GM23338 (cell line): ENCODE data around the gene SORCS2. TPM values are rescaled to one million over a fixed set of nuclear protein-coding genes. Genes with fewer than 3 reads are reported as not detected.

Experiments used
- ATAC-seq: fragments of 200-7000 bp; cut with Tn5 transposase; 3 replicates; pipeline ENCODE4 v1.9.1; 2020
- DNase-seq: peaks from one replicate; pipeline ENCODE4 v3.0.0-alpha.2; 2015; ENCODE audit warnings: low spot score
- H2AFZ ChIP-seq: fragments of 200-600 bp; sonication (generic); 2 replicates; pipeline ENCODE4 v1.8.0; 2016; ENCODE audit warnings: antibody characterized with exemption, mild to moderate bottlenecking, moderate library complexity
- H3F3A ChIP-seq: fragments of 200-600 bp; sonication (generic); replicated peaks from 2 replicates; pipeline ENCODE4 v1.8.0; 2017; ENCODE audit warnings: antibody characterized with exemption, mixed run types, low read depth
- H3K27ac ChIP-seq: fragments of 200-600 bp; sonication (generic); 2 replicates; pipeline ENCODE4 v1.6.1; 2016; ENCODE audit warnings: low read depth
- H3K27me3 ChIP-seq: fragments of 200-600 bp; sonication (generic); 2 replicates; pipeline ENCODE4 v1.8.0; 2016; ENCODE audit warnings: mild to moderate bottlenecking, mixed run types, moderate library complexity; ENCODE audit not compliant: insufficient read depth
- H3K36me3 ChIP-seq: fragments of 200-600 bp; sonication (generic); 2 replicates; pipeline ENCODE4 v1.8.0; 2016; ENCODE audit warnings: mild to moderate bottlenecking; ENCODE audit not compliant: insufficient read depth
- H3K4me1 ChIP-seq: fragments of 200-600 bp; sonication (generic); 2 replicates; pipeline ENCODE4 v1.8.0; 2016; ENCODE audit warnings: mild to moderate bottlenecking, moderate library complexity; ENCODE audit not compliant: insufficient read depth
- H3K4me2 ChIP-seq: fragments of 200-600 bp; sonication (generic); 2 replicates; pipeline ENCODE4 v1.7.1; 2017; ENCODE audit warnings: mixed run types
- H3K4me3 ChIP-seq: fragments of 200-600 bp; sonication (generic); 2 replicates; pipeline ENCODE4 v1.6.1; 2016; ENCODE audit warnings: mixed run types
- H3K79me2 ChIP-seq: fragments of 200-600 bp; sonication (generic); replicated peaks from 2 replicates; pipeline ENCODE4 v1.8.0; 2017; ENCODE audit warnings: mild to moderate bottlenecking; ENCODE audit not compliant: insufficient read depth
- H3K9me2 ChIP-seq: fragments of 200-600 bp; sonication (generic); 2 replicates; pipeline ENCODE4 v1.8.0; 2017; ENCODE audit not compliant: insufficient read depth
- H4K20me1 ChIP-seq: fragments of 200-600 bp; sonication (generic); replicated peaks from 2 replicates; pipeline ENCODE4 v1.8.0; 2017; ENCODE audit warnings: mild to moderate bottlenecking; ENCODE audit not compliant: insufficient read depth
- H3K27ac Mint-ChIP-seq: 2 replicates; pipeline ENCODE4 v1.8.0; 2020; ENCODE audit warnings: inconsistent platforms, mild to moderate bottlenecking, moderate library complexity, mixed read lengths
- H3K27me3 Mint-ChIP-seq: 3 replicates; pipeline ENCODE4 v1.8.0; 2022; ENCODE audit warnings: low read depth, mild to moderate bottlenecking, moderate library complexity, mixed read lengths, inconsistent platforms; ENCODE audit not compliant: insufficient read depth, poor library complexity
- H3K36me3 Mint-ChIP-seq: 3 replicates; pipeline ENCODE4 v1.8.0; 2021; ENCODE audit warnings: low read depth, mild to moderate bottlenecking, inconsistent platforms, moderate library complexity, mixed read lengths
- H3K4me1 Mint-ChIP-seq: 3 replicates; pipeline ENCODE4 v1.8.0; 2020; ENCODE audit warnings: mild to moderate bottlenecking, inconsistent platforms, mixed read lengths
- H3K4me3 Mint-ChIP-seq: 3 replicates; pipeline ENCODE4 v1.8.0; 2021; ENCODE audit warnings: moderate library complexity, mild to moderate bottlenecking, inconsistent platforms, mixed read lengths
- H3K9me3 Mint-ChIP-seq: 3 replicates; pipeline ENCODE4 v1.8.0; 2020; ENCODE audit warnings: moderate library complexity, mild to moderate bottlenecking, inconsistent platforms, mixed read lengths
- CREB1 ChIP-seq: fragments of 250-450 bp; sonication (Bioruptor Pico); IDR thresholded peaks from 2 replicates; pipeline ENCODE4 v1.5.0; 2020; ENCODE audit warnings: low read depth, mild to moderate bottlenecking, moderate library complexity
- CTCF ChIP-seq, 2 experiments: fragments of 200-600 bp in 1 of 2; sonication (generic) in 1 of 2; conservative IDR thresholded peaks; 2 replicates each; pipeline versions ENCODE4 v1.5.1 to v1.6.1; 2016 to 2017; ENCODE audit warnings: antibody characterized with exemption in 2 of 2, low read depth in 2 of 2, mild to moderate bottlenecking in 2 of 2, moderate library complexity in 1 of 2
- ETS1 ChIP-seq: IDR thresholded peaks from 2 replicates; pipeline ENCODE4 v1.6.1; 2016; ENCODE audit warnings: antibody characterized with exemption
- EZH2 ChIP-seq: fragments of 200-600 bp; sonication (generic); IDR thresholded peaks from one replicate; pipeline ENCODE4 v1.8.0; 2017; ENCODE audit warnings: antibody characterized with exemption, mild to moderate bottlenecking, low read depth; ENCODE audit not compliant: unreplicated experiment
- EZH2phosphoT487 ChIP-seq: fragments of 200-600 bp; sonication (generic); IDR thresholded peaks from one replicate; pipeline ENCODE4 v1.8.1; 2018; ENCODE audit warnings: antibody characterized with exemption; ENCODE audit not compliant: unreplicated experiment
- JUNB ChIP-seq: IDR thresholded peaks from one replicate; pipeline ENCODE4 v1.6.1; 2016; ENCODE audit warnings: antibody characterized with exemption; ENCODE audit not compliant: unreplicated experiment
- NANOG ChIP-seq: IDR thresholded peaks from 2 replicates; pipeline ENCODE4 v1.6.1; 2016; ENCODE audit warnings: antibody characterized with exemption, borderline replicate concordance
- POLR2AphosphoS5 ChIP-seq: IDR thresholded peaks from 2 replicates; pipeline ENCODE4 v1.6.1; 2016; ENCODE audit warnings: antibody characterized with exemption, low read depth
- REST ChIP-seq: IDR thresholded peaks from one replicate; pipeline ENCODE4 v1.6.1; 2018; ENCODE audit warnings: antibody characterized with exemption; ENCODE audit not compliant: unreplicated experiment
- STAT1 ChIP-seq: IDR thresholded peaks from one replicate; pipeline ENCODE4 v1.6.1; 2016; ENCODE audit warnings: antibody characterized with exemption; ENCODE audit not compliant: unreplicated experiment
- ZNF114 ChIP-seq: fragments of 250-450 bp; sonication (Bioruptor Pico); IDR thresholded peaks from 2 replicates; pipeline ENCODE4 v1.5.0; 2020; ENCODE audit warnings: mild to moderate bottlenecking, moderate library complexity
- ZNF331 ChIP-seq: fragments of 250-450 bp; sonication (Bioruptor Pico); IDR thresholded peaks from 2 replicates; pipeline ENCODE4 v1.5.0; 2020; ENCODE audit warnings: low read depth, mild to moderate bottlenecking, moderate library complexity
- ZNF462 ChIP-seq: fragments of 250-450 bp; sonication (Bioruptor Pico); IDR thresholded peaks from 2 replicates; pipeline ENCODE4 v1.5.0; 2020; ENCODE audit warnings: mild to moderate bottlenecking, moderate library complexity
- polyA plus RNA-seq: library from polyadenylated mRNA; unstranded; fragments of >200 nt; fragmentation: Nextera tagmentation; extraction: Ambion mirVana; gene quantifications from 2 replicates; pipeline ENCODE4 v1.2.1, GENCODE V29; 2016
- total RNA-seq: library from RNA; depleted of rRNA; stranded (reverse); fragments of >200 nt; shearing (Covaris generic); gene quantifications from 2 replicates; pipeline ENCODE4 v1.2.3, GENCODE V29; 2014

Gene SORCS2
- total and polyA plus RNA-seq, 2 experiments from 2014 or later = 0.47 to 2.4 TPM

- Histone ChIP-seq H4K20me1 (no peaks in the 10 kb centered on the region), H3K27me3 (no peaks in the 10 kb centered on the region), H3K79me2 (no peaks in the 10 kb centered on the region), H3K4me2 (no peak overlapping the region), H3K9me2 (no peaks in the 10 kb centered on the region), H3K4me1 (peaks cover 6% of the 10 kb centered on the region; the same call in 1 of the 2 replicates), H3F3A (no peaks in the 10 kb centered on the region), H3K27ac (no peak overlapping the region), H2AFZ (no peak overlapping the region), H3K36me3 (no peaks in the 10 kb centered on the region), H3K4me3 (no peak overlapping the region)
- ATAC-seq (no peak), DNase-seq (no peak)
- no peaks in the 10 kb centered on the region for H3K9me3 Mint-ChIP-seq
- peaks cover 28% of the 10 kb centered on the region for H3K36me3 Mint-ChIP-seq
- no peak for TF ChIP-seq STAT1
- TF ChIP-seq CTCF (conservative IDR thresholded peaks at IDR 0.05; ENCODE audit: low read depth in 2 of 2) = no peak
- no peak for TF ChIP-seq JUNB
- TF ChIP-seq EZH2phosphoT487 = no peak
- TF ChIP-seq POLR2AphosphoS5 = no peak
- TF ChIP-seq ETS1 = no peak
- TF ChIP-seq EZH2 = no peak
- TF ChIP-seq ZNF331 = no peak
- no peak for TF ChIP-seq ZNF114 (CRISPR knock-in tag)
- TF ChIP-seq REST = no peak
- TF ChIP-seq NANOG = no peak
- TF ChIP-seq ZNF462 = no peak
- TF ChIP-seq CREB1 = no peak
- H3K27me3 Mint-ChIP-seq = peaks cover 17% of the 10 kb centered on the region
- peaks cover 49% of the 10 kb centered on the region for H3K4me1 Mint-ChIP-seq
- H3K4me3 Mint-ChIP-seq = no peak overlapping the region; the same call in 2 of the 3 replicates
- H3K27ac Mint-ChIP-seq = no peak overlapping the region
Measured at GRCh38 chr4:7771056-7771455, 578.7 kb downstream of the SORCS2 start.
